KMS-11 (cell line): ENCODE data around the gene LDLRAD2.

Experiments used
- H2AFZ ChIP-seq: fragments of 200-600 bp; sonication (generic); 2 replicates; pipeline ENCODE4 v1.6.1; 2016; ENCODE audit warnings: antibody characterized with exemption, mixed run types, low read depth
- H3K27ac ChIP-seq: fragments of 200-600 bp; sonication (generic); 2 replicates; pipeline ENCODE4 v1.6.1; 2016; ENCODE audit warnings: mild to moderate bottlenecking, mixed run types
- H3K27me3 ChIP-seq: fragments of 200-600 bp; sonication (generic); 2 replicates; pipeline ENCODE4 v1.6.1; 2017; ENCODE audit warnings: mild to moderate bottlenecking, low read depth, mixed run types, moderate library complexity; ENCODE audit not compliant: insufficient read depth
- H3K36me3 ChIP-seq: fragments of 200-600 bp; sonication (generic); 2 replicates; pipeline ENCODE4 v1.6.1; 2017; ENCODE audit warnings: mild to moderate bottlenecking, mixed run types; ENCODE audit not compliant: insufficient read depth
- H3K4me1 ChIP-seq: fragments of 200-600 bp; sonication (generic); 2 replicates; pipeline ENCODE4 v1.6.1; 2016; ENCODE audit warnings: mild to moderate bottlenecking, low read depth, mixed run types; ENCODE audit not compliant: poor library complexity, severe bottlenecking
- H3K4me2 ChIP-seq: fragments of 200-600 bp; sonication (generic); 2 replicates; pipeline ENCODE4 v1.7.0; 2016; ENCODE audit warnings: mild to moderate bottlenecking, mixed run types
- H3K4me3 ChIP-seq: fragments of 200-600 bp; sonication (generic); IDR thresholded peaks from 2 replicates; pipeline ENCODE4 v1.6.1; 2017; ENCODE audit warnings: low read depth, low read length, mixed read lengths; ENCODE audit not compliant: insufficient read depth
- H3K79me2 ChIP-seq: fragments of 200-600 bp; sonication (generic); 2 replicates; pipeline ENCODE4 v1.6.1; 2016; ENCODE audit warnings: low read depth, mixed run types; ENCODE audit not compliant: insufficient read depth
- H3K9ac ChIP-seq: fragments of 200-600 bp; sonication (generic); 2 replicates; pipeline ENCODE4 v1.6.1; 2016; ENCODE audit warnings: mild to moderate bottlenecking, mixed run types
- H4K20me1 ChIP-seq: fragments of 200-600 bp; sonication (generic); 2 replicates; pipeline ENCODE4 v1.6.1; 2016; ENCODE audit warnings: mild to moderate bottlenecking, mixed run types; ENCODE audit not compliant: insufficient read depth
- CTCF ChIP-seq: fragments of 200-600 bp; sonication (generic); conservative IDR thresholded peaks from 2 replicates; pipeline ENCODE4 v1.6.1; 2017; ENCODE audit warnings: low read depth, mild to moderate bottlenecking, antibody characterized with exemption, low read length, moderate library complexity, mixed read lengths

The LDLRAD2 gene

DNA sequence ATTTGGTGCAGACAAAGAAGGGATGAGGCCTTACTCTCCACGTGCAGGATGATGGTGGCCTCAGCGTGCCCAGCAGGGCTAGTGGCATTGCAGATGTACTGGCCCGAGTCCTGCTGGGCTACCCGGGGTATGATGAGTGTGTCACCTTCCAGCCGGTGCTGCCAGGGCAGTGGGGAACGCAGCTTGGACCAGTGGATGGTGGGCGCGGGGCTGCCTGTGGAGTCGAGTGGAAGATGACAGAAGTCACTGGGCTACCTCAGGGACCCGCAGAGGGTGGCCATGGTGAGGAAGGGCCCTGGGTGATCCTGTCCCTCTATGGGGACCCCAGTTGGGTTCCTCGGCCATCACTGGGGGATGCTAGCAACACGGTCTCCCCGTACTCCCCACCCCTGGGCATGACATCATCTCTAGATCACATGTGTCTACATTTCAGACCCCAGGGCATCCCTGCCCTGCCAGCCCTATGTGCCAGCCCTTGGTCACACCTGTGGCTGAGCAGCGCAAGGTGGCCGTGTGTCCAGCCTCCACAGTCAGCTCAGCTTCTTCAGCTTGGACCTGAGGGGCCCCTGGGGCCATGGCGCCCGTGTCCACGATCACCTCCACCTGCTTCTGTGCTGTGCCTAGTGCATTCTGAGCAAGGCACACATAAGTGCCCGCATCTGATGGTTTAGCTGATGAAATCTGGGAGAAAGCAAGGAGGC is 27.4 kb downstream of the LDLRAD2 start:
- H2AFZ ChIP-seq, result no peak overlapping the region

GRCh38 chr1:21840981-21841380 is 28.9 kb downstream of the LDLRAD2 start:
- H4K20me1 ChIP-seq, result no peaks in the 10 kb centered on the region
- no peaks in the 10 kb centered on the region for H3K79me2 ChIP-seq
- H3K4me3 ChIP-seq, result no peak overlapping the region
- no peak overlapping the region for H3K4me2 ChIP-seq
- no peaks in the 10 kb centered on the region for H3K36me3 ChIP-seq
- no peaks in the 10 kb centered on the region; the same call in 1 of the 2 replicates for H3K27me3 ChIP-seq
- H2AFZ ChIP-seq, result no peak overlapping the region
- no peak overlapping the region for H3K9ac ChIP-seq
- H3K4me1 ChIP-seq, result no peaks in the 10 kb centered on the region
- no peak for TF ChIP-seq CTCF
- no peak overlapping the region for H3K27ac ChIP-seq

More for the DNA sequence above, 27.4 kb downstream of the LDLRAD2 start:
- no peaks in the 10 kb centered on the region for H3K79me2 ChIP-seq
- H3K9ac ChIP-seq, result no peak overlapping the region
- no peaks in the 10 kb centered on the region; the same call in 1 of the 2 replicates for H3K27me3 ChIP-seq
- no peak overlapping the region for H3K4me3 ChIP-seq
- H3K36me3 ChIP-seq, result no peaks in the 10 kb centered on the region
- no peak for TF ChIP-seq CTCF
- no peak overlapping the region for H3K27ac ChIP-seq
- no peaks in the 10 kb centered on the region for H4K20me1 ChIP-seq
- no peaks in the 10 kb centered on the region for H3K4me1 ChIP-seq
- no peak overlapping the region for H3K4me2 ChIP-seq

DNA sequence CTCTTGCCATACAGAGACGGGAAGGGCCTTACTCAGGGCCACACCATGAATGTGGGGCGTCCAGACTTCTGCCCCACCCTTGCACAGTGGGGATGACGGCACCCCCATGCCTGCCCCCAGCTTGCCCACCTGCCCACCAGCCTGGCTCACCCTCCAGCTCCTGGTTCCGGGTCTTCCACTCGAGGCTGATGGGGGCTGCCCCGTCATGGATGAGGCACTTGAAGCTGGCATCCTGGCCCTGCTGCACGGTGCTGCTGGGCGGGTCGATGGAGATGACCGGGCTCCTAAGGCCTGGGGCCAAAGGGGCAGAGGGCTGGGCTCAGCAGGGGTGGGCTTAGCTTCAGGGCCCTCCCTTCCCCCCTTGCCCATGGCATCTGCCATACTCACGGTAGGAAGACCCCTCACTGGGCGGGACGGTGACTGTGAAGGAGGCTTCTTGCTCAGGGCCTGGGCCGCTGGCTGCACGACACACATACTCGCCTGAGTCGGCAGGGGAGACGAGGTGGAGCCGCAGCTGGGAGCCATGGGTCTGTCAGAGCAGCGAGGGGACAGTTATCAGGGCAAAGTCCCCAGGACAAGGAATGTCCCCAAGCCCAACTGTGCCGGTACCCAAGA is 29.9 kb downstream of the LDLRAD2 start:
- Histone ChIP-seq H3K36me3 (no peaks in the 10 kb centered on the region), H3K27ac (no peak overlapping the region), H2AFZ (no peak overlapping the region), H3K9ac (no peak overlapping the region), H3K4me1 (no peaks in the 10 kb centered on the region), H3K4me2 (no peak overlapping the region), H3K79me2 (no peaks in the 10 kb centered on the region), H3K4me3 (no peak overlapping the region), H4K20me1 (no peaks in the 10 kb centered on the region), H3K27me3 (no peaks in the 10 kb centered on the region; the same call in 1 of the 2 replicates)
- no peak for TF ChIP-seq CTCF

DNA sequence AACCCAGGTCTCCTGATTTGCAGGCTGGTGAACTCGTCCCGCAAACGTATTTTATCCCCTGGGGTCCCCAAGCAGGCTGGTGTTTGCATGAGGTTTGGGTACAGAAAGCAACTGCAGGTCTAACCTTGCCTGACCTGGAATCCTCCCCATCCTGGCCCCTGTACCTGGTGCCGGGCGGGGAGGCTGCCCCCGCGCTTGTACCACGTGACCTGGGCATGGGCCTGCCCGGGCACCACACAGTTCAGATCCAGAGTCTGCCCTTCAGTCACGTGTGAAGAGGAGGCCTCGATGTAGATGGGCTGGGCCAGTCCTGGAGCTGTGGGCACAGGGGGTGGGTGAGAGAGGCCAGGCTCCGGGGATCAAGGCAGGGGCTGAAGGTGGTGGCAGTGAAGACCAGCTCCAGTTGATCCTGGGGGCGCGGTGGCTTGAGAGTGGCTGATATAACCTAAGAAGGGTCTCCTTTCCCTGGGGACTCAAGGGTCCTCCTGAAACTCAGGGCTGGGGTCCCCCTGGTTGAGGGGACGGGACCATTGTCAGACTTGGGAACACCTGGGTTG is 30.6 kb downstream of the LDLRAD2 start:
- Histone ChIP-seq H3K9ac (no peak overlapping the region), H3K4me3 (no peak overlapping the region), H3K27ac (no peak overlapping the region), H3K4me2 (no peak overlapping the region), H3K79me2 (no peaks in the 10 kb centered on the region), H2AFZ (no peak overlapping the region), H3K27me3 (no peaks in the 10 kb centered on the region; the same call in 1 of the 2 replicates), H3K4me1 (no peaks in the 10 kb centered on the region), H4K20me1 (no peaks in the 10 kb centered on the region), H3K36me3 (no peaks in the 10 kb centered on the region)
- TF ChIP-seq CTCF, result no peak
